ENCODE measurements around the gene PWP1.

PWP1 gene

DNA sequence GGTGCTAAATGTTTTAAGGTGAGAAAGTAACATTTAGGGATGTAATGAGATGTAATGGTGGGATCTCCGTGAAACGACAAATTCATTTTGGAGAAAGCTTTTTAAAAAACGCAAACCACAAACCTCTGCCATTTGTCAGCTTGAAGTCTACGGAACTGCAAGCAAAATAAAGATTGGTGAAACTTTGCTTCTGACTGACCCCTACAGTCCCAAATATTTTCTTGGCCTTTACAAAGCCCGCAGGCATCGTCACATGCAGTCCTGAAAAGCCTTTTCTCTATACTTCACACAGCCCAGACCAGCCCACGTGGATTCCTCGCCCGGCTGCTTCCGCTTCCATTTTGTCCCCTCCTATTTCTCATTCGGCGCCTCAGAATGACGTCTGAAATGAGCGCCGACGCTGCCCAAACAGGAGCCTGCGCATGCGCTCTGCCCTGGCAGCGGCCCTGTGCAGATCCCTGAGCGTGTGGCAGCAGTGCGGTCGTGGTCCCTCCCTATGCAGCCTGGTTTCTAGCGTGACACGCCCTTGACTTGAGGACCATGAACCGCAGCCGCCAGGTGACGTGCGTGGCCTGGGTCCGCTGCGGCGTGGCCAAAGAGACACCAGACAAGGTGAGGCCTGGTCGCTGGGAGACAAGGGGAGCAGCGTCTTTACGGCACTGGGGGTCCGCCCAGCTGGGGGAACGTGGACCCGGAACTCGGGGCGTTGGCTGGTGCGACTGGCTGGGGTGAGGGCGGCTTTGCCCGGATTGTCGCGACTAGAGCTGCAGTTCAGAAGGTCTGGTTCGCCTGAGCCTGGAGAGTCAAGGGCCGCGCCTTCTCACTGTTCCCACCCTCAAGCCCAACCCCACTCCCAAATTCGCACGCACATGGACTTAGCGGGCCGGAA lies at the start of gene PWP1:
TSS of gene PWP1 (plus strand) at position 440 of the 889 bp plus-strand sequence. CDS start at position 541, 101 bp downstream.
- DNase-seq = peak; percentile 91

DNA sequence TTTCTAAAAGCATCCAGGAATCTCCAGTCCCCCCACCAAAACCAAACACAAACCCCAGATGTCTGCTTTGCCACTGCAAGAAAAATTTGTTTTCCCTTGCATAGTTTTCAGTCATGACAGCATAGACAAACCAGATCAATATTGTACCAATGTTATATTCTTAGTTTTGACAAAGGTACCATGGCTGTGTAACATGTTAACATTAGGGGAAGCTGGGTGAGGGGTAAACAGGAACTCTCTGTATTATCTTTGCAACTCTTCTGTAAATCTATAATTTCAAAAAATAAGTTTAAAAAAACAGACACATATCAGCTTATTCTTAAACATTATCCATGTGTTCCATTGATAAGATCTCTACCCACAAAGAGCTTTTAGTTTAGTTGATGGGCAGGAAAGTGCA lies 44.4 kb upstream of the PWP1 start:
- DNase-seq = no peak

DNA sequence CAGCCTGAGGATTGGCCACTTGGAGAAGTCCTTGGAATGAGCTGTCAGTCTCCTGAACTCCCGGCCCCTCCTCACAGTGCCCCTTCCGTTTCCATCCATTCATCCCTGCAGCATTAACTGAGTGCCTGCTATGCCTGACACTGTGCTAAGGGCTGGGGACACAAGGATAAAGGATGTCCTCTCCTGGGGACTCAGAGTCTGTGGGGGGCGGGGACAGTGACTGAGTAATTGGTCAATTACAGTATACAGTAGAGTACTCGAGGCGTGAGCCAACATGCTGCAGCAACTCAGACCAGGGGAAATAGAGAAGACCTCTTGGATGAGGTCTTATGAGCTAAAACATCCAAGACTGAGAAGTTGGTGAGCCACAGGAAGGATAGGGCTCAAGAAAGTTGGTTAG lies 43.4 kb upstream of the PWP1 start:
- DNase-seq = no peak

DNA sequence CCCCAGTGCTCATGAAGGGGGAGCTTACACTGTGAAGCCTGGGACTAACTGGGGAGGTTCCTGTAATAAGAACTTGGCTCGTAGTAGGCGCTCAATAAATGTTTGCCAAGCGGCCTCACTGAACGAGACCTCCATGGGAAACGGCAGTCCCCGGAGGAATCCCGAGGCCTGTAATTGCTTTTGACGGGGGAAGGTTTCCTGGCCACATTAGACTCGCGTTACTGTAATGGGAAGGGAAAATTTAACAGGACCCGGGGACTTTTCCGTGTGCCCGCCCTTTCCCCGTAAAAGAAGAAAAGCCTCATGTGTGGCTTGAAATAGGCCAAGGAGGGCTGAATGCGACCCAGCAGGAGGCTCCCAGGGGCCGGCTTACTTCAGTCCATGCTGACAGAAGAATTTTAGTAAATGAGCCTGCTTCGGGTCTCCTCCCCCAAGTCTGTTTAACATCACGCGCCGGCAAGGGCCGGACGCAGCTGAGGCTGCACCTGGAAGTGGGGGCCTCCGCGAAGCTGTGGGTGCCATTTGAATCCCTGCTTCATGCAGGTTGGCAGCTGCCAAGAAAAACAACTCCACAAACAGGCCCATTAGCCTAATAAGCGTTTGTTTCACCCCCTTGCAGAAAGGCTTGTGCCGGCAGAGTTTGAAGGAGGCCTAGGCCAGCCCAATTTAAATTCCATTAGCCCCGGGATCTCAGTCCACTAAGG lies 39.8 kb upstream of the PWP1 start:
- DNase-seq = no peak

DNA sequence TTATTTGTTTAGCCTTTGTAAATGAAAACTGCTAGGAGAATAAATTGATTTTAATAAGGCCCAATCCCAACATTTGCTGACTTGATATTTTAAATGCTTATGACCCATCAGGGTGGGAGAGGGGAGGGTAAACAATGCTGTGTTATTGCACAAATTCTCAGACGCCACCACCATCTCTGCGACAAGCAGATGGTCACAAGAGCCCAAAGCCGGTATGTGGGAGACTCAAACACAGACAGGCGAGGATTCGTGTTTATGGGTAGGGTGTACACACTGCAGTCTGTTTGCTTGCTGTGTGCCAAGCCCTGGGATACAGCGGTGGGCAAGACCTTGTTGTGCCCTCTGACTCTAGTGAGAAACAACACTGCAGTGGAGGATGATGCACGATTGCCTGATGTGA lies 39.2 kb upstream of the PWP1 start:
- DNase-seq = no peak

DNA sequence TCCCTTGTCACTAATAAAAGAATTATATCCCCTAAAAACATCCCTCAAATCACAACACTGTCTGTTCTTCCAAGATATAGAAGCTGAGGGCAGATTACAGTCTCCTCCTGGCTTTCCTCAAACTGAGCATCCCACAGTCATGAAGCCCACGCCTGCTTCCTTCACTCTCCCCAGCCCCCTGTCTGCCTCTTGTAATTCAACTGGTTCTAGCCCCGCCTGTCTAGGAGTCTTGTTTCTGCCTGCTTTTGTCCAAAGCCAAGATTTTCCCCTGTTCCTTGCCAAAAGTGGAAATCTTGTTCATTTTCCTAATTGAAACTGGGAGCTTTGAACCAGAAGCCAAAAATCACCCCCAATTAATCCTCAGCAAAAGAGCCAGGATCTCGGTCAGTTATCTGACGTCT lies 35.9 kb upstream of the PWP1 start:
- no peak for DNase-seq

DNA sequence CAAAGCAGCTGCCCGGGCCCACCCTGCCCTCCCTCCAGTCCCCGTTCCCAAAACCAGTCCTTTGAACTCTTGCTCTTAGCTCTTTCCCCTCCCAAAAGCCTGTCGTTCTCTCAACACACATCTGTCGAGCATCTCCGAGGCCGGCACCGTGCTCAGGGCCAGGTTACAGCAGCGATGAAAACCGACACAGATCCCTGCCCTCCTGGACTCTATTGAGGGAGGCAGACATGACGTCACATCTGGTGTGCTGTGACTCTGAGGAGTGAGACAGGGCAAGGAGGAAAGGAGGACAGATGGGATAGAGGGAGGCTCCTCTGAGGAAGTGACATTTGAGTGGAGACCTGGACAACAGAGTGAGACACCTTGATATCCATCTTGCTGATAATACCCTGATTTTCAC lies 34.6 kb upstream of the PWP1 start:
- DNase-seq = no peak

DNA sequence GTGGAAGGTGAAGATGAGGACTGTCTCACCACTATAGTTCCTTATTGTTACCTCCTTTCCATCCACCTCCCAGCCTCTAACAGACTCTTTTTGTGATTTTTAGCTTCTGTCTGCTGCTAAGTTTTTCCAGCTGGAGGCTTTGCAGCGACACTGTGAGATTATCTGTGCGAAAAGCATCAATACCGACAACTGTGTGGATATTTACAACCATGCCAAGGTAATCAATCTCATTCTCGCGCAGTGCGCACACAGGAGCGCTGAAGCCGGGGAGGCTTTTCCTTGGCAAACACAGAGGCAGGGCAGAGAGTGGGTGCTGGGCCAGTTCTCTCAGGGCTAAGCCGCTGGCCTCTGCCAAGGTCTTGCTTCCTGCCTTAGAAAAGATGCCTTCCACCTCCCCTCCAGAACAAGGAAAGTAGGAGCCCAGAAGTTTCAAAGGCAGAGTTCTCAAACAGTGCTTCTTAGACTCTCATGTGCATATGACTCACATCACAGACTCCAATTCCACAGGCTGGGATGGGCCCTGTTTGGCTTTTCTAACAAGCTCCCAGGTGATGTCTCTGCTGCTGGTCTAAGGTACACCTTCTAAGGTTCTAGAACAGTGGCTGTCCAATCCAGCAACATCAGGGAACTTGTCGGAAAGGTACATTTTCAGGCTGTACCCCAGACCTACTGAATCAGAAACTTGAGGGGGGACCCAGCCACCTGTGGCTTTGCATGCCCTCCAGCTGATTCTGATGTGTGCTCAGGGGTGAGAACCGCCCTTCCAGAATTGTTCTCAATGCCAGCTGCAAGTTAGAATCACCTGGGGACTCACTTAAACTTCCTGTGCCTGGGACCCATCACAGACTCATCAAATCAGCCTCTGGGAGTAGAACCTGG lies 33.8 kb upstream of the PWP1 start:
- DNase-seq = no peak

DNA sequence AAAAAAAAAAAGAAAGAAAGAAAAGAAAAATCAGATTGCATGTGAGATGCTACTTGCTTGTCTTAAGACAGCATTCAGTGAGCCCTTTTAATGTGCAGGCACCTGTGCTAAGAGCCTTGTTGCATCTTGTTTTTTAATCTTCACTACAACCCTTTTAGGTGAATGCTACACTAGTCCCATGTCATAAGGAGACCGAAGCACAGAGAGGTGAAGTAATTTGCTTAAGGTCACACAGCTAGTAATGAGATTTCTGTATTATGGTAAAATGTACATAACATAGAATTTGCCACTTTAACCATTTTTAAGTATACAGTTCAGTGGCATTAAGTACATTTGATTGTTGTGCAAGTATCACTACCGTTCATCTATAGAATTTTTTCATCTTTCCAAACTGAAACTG lies 32.1 kb upstream of the PWP1 start:
- no peak for DNase-seq

DNA sequence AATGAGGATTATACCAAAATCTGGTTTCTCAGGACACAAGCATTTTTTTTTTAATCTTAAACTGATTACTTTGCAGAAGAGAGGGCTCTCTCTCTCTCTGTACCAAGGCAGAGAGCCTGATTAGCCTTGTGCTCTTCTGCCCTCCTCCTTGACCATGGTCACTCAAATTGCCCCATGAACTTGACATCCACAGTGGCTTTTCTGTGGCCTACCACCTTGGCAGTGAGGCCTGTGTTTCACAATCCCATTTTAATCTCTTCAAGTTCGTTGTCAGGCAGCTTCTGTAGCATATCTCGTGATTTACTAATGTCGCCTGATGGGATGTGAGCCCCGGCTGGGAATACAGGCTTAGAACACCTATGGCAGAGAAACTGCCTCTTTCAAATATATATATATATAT lies 30.7 kb upstream of the PWP1 start:
- DNase-seq = no peak

DNA sequence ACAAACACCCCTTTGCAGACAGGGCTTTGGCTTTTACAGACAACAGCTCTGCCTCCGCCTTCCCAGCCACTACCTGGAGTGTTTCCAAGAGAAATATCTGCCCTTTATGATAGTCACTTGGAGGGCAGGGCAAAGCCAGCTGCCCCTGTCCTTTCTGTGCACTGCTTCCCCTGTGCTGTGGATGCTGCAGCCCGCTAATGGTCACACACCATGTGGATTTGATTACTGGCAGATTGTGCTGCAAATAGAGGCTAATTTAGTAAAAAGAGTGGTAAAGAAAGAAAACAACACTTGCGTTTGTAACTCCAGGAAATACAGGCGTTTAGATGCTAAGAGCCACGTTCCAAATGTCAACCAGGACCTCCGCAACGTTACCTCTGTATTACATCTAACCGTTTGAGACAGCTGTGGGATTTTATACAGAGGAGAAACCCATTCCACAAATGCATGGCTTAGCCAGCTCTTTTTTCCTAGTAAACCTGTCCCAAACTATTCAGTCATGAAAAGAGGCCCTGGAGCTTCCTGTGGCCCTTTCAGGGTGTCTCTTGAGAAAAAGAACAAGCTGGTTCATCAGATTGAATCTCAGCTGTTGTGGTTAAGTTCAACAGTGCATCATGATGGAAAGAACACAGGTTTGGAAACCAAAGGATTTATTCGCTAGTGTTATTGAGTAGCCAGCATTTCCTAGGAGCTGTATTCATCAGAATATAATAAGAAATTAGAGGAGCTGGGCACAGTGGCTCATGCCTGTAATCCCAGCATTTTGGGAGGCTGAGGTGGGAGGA lies 30.1 kb upstream of the PWP1 start:
- no peak for DNase-seq

DNA sequence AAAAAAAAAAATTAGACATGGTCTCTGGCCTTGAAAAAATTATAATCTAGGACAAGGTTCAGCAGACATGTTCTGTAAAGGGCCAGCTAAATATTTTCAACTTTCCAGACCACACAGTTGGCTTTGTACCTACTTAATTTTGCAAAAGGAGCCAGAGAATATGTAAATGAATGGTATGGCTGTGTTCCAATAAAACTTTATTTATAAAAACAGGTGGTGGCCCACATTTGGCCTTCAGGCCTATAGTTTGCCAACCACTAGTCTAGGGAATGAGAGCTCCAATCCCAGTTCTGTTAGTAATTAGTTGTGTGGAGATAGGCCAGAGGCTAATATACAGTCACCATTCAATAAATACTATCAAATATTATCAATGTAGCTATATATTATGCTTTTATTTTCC lies 29.3 kb upstream of the PWP1 start:
- no peak for DNase-seq

DNA sequence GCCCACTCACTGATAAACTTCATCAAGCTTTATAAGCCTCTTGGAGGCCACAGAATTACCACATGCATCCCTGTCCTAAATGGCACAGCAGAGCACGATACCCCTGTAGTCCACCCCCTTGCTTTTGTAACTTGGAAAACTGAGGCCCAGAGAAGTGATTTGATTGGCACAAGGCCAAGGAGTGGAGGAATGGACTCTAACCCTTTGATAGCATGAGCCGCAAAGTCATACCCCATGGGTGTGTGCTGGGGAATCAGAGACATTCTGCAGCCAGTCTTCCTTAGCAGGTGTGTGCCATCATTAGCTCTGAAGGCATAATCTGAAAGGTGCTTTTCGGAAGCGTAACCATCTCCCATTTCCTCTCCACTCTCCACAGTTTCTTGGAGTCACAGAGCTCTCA lies 28.5 kb upstream of the PWP1 start:
- no peak for DNase-seq

DNA sequence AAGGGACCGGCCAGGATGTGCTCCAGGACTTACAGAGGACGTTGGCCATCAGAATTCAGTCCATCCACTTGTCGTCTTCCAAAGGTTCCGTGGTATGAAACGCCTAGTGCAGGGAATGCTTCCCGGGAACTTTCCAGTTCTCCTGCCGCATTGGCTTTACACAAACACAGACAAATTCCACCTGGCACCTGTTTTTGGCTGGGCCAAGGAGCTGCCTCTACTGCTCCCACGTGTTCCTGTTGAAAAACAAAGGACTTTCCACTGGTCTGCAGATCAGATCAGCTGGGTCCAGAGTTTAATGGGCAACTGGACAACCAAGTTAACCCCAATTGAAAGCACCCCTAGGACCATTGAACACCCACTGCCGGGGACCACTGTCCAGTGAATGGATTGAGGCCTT lies 28.0 kb upstream of the PWP1 start:
- DNase-seq = no peak

DNA sequence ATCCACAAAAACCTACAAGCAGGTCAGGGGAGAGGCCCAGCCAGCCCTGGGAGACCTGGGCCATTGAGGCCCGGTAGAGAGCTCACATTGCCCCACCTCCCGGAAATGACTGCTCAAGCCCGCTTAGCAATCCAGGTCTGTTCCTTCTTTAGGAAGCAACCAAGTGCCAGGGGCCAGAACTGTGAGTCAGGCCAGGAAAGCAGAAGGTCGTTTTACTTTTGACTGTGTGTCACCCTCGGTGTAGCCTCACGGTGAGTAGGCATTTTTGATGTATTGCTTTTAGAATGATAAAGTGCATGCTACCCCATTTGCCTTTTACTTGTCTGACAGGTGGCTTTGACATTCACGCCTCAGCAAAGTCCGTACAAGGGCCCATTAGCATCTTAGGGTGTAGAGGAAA lies 25.4 kb upstream of the PWP1 start:
- no peak for DNase-seq

DNA sequence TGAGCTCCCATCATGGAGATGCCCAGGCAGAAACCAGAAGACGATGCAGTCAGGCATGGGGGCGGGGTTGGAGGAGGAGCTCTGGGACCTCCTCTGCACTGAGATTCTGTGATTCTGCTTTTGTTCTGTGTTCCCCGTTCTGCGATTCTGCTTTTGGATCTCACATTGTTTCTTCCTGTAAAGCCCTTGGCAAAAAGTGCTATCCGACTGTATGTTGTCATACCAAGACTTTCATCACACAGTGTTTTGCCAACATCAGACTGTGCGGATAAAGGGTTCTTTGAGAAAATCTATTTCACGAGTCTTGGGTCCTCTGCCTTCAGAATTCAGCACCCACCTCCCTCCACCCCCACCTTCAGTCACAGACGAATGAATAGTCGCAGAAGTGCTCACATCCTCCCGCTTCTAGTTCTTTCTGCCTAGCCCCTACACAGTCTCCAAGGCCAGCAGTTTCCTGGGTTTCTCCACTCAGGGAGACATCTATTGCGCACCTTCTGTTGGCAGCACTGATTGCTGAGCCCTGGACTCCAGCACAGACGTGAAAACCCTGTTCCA lies 24.7 kb upstream of the PWP1 start:
- no peak for DNase-seq

DNA sequence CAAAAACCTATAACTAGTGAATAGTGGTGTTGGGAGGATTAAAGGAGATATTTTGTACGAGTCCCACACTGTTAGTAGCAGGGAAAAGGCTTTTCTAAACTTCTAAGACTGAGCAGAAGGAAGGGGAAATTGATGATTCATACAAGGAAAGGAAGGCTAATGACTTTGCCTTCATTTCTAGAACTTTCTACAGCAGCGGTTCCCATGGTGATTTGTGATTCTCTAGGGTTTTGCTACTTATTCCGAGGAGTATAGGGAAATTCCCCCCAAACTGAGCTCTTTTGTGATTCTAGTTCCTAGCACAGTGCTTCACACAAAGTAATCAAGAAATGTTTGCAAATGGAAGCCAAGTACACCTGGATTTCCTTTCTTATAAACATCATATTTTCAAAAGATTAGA lies 23.8 kb upstream of the PWP1 start:
- no peak for DNase-seq

DNA sequence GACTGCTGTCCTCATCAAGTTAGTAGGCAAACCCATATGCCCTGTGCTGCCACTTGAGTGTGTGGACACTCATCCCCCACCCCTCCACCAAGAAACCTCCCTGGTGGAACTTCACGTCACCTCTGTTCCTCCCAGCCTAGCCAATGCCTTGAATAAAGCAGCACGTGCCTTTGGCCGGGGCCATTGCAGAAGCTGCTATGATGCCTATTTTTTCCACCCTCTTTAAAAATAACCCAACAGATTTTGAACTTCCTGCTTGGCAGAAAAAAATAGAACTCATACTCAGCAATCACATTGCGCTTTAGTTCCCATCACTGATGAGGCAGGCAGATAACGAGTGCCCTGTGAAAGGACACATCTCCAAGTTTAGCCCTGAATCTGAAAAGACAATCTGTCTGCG lies 23.1 kb upstream of the PWP1 start:
- DNase-seq = no peak

DNA sequence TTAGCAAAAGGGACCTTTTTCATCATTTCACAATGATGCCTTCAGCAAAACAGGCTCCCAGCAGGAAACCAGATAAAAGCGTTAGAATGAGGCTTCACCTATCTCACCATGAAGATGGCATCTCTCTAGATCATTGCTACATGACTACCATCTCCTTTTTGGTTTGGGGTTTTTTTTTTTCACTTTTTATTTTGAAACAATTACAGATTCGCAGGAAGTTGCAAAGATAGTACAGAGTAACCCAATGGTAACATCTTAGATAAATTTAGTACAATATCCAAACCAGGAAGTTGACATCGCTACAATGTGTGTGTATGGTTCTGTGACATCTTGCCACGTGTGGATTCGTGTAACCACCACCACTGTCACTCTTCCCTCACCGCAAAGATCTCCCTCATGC lies 22.3 kb upstream of the PWP1 start:
- DNase-seq = no peak

DNA sequence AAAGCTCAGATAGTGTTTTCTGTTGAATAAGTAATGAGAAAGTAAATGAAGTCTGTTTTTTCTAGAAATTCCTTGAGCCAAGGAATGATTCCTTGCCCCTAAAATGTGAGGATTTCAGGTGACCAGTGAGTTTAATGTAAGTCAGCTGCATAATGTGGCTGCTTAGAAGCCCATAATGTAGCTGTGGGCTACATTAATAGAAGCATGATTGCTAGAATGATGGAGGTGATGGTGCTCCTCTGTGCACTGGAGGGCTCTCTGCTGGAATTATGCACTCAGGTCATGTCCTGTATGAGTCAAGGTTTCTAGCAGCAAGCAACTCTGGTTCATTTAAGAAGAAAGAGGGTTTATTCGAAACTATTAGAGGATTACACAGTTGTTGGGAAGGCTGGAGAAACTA lies 19.6 kb upstream of the PWP1 start:
- no peak for DNase-seq

DNA sequence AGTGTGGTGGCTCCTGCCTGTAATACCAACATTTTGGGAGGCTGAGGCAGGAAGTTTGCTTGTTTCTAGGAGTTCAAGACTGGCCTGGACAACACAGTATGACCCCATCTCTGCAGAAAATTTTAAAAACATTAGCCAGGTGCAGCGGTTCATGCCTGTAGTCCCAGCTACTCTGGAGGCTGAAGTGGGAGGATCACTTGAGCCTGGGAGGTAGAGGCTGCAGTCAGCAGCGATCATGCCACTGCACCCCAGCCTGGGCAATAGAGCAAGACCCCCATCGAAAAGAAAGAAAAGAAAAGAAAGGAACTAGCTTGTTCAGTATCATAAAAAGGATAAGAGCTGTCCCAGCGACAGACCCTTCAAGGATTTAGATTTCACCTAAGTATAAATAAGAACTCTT lies 18.1 kb upstream of the PWP1 start:
- no peak for DNase-seq

DNA sequence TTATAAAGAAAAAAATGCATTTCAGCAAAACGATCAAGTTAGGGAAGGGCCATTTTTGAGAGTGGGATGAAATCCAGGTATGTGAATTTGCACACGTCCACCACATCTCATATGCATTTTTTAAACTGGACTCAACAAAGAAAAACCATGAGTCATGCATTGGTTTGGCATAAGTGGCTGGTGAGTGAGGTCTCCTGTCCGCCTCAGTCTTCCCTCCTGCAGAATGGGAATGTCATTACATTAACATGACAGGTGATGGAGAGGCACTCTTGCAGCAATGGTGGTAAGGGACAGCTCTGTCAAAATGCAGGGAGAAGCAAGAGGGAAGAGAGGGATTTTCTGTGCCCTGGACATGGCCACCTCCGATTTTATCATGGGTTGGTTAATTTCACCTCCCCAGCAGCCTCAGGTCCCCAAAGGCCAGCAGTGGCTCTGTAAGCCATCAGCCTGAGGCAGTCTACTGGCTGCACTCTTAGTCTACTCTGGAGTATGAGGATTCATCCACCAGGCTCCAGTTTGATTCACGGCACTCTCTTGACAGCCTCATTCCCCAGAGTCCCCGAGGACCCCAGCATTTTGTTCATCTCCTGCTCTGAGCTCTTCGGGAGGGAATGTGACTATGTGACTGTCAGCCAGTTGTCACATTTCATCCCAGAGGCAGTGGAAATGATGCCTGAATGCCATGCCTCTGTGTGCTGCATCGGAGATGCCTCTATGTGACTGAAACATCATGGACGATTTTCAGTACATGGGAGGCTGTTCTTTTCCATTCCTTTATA lies 17.1 kb upstream of the PWP1 start:
- DNase-seq = no peak

All from NCI-H510A (cell line).